CD4-positive, CD25-positive, alpha-beta regulatory T cell (primary cell): Measurements from ENCODE around the gene CALD1. TPM values are rescaled to one million over a fixed set of nuclear protein-coding genes. Genes with fewer than 3 reads are reported as not detected.

Experiments
- ATAC-seq, 2 donors: fragments of 150-1000 bp; cut with Tn5 transposase; one replicate each; pipeline ENCODE4 v1.10.0; 2021; ENCODE audit warnings: low read depth in 2 of 2, moderate number of reproducible peaks in 2 of 2, moderate library complexity in 1 of 2
- DNase-seq, 3 donors: peaks; one replicate each; pipeline versions ENCODE4 v3.0.0 to v3.0.0-alpha.2; 2012 to 2022; ENCODE audit warnings: mixed read lengths in 1 of 3
- H3K27ac ChIP-seq: one replicate; pipeline ENCODE4 v1.7.0; 2013; ENCODE audit warnings: mild to moderate bottlenecking, low read length; ENCODE audit not compliant: insufficient read depth, poor library complexity, severe bottlenecking
- H3K27me3 ChIP-seq: one replicate; pipeline ENCODE4 v1.7.0; 2013; ENCODE audit warnings: low read length; ENCODE audit not compliant: control insufficient read depth, insufficient read depth
- H3K36me3 ChIP-seq: one replicate; pipeline ENCODE4 v1.7.0; 2013; ENCODE audit warnings: mild to moderate bottlenecking, low read length, moderate library complexity; ENCODE audit not compliant: control insufficient read depth, insufficient read depth
- H3K4me1 ChIP-seq: 2 replicates; pipeline ENCODE4 v1.7.0; 2013; ENCODE audit warnings: mild to moderate bottlenecking, low read length; ENCODE audit not compliant: insufficient read depth, control insufficient read depth, poor library complexity, severe bottlenecking
- H3K4me3 ChIP-seq: one replicate; pipeline ENCODE4 v1.7.0; 2013; ENCODE audit warnings: low read depth, mild to moderate bottlenecking, low read length, moderate library complexity
- H3K9me3 ChIP-seq, 2 experiments: 1 replicate in 1 of 2; 2 replicates in 1 of 2; pipeline ENCODE4 v1.7.0; 2013; ENCODE audit warnings: low read length in 2 of 2, mild to moderate bottlenecking in 1 of 2, moderate library complexity in 1 of 2; ENCODE audit not compliant: control insufficient read depth in 2 of 2
- H3K27ac Mint-ChIP-seq, 3 donors: one replicate each; pipeline ENCODE4 v1.8.0; 2020 to 2022; ENCODE audit warnings: mild to moderate bottlenecking in 3 of 3, mixed read lengths in 3 of 3, moderate library complexity in 2 of 3
- H3K27me3 Mint-ChIP-seq: one replicate; pipeline ENCODE4 v1.8.0; 2022; ENCODE audit warnings: mild to moderate bottlenecking, mixed read lengths
- H3K36me3 Mint-ChIP-seq: one replicate; pipeline ENCODE4 v1.8.0; 2020; ENCODE audit warnings: mixed read lengths
- H3K4me1 Mint-ChIP-seq, 4 donors: one replicate each; pipeline ENCODE4 v1.8.0; 2020 to 2022; ENCODE audit warnings: mixed read lengths in 4 of 4, mild to moderate bottlenecking in 1 of 4
- H3K4me3 Mint-ChIP-seq, 4 donors: one replicate each; pipeline ENCODE4 v1.8.0; 2020 to 2022; ENCODE audit warnings: mild to moderate bottlenecking in 4 of 4, mixed read lengths in 4 of 4, moderate library complexity in 3 of 4
- H3K9me3 Mint-ChIP-seq, 7 donors: one replicate each; pipeline ENCODE4 v1.8.0; 2020 to 2022; ENCODE audit warnings: mixed read lengths in 7 of 7, mild to moderate bottlenecking in 3 of 7, moderate library complexity in 2 of 7
- polyA plus RNA-seq, 4 donors: library from polyadenylated mRNA; unstranded; fragments of 300-500 nt; fragmentation: Illumina TruSeq; gene quantifications; one replicate each; pipeline ENCODE4 v1.2.3, GENCODE V29; 2021
- total RNA-seq: library from RNA; stranded (reverse); gene quantifications from one replicate; pipeline ENCODE4 v1.2.3, GENCODE V29; 2022

Gene CALD1
- total and polyA plus RNA-seq, 5 donors from 2014 or later: 0.10 to 3.9 (median 0.17) TPM; not detected in 2

DNA sequence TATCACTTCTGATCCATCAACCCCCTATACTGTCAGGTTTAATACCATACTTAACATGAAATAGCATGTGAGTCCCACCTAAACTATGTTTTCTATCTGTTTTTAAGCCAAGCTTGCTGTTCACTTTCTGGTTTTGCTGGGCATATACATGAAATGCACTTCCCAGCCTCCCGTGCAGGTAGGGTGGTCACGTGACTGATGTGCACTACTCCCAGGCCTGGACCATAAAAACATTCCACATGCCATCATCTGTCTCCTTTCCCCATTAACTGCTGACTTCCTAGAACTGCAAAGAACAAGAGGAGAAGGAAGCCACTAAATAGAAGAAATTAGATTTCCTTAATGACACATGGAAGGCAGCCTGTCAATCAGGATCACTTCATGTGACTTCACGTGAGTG lies 40.1 kb upstream of the CALD1 start:
- no peak for DNase-seq
- no peaks in the 10 kb centered on the region for H3K36me3 Mint-ChIP-seq
- H3K4me1 ChIP-seq: no peaks in the 10 kb centered on the region
- no peak for ATAC-seq
- H3K9me3 Mint-ChIP-seq: peaks cover 0 to 1% (median 0%) of the 10 kb centered on the region in 7 donors
- peaks cover 7% of the 10 kb centered on the region for H3K27me3 Mint-ChIP-seq
- no peak overlapping the region for H3K27ac ChIP-seq
- H3K4me1 Mint-ChIP-seq: no peaks in the 10 kb centered on the region
- H3K4me3 ChIP-seq: no peak overlapping the region
- H3K9me3 ChIP-seq: no peaks in the 10 kb centered on the region
- no peak overlapping the region for H3K27ac Mint-ChIP-seq
- H3K4me3 Mint-ChIP-seq: no peak overlapping the region
- H3K27me3 ChIP-seq: peaks cover 3% of the 10 kb centered on the region
- H3K36me3 ChIP-seq: no peaks in the 10 kb centered on the region

DNA sequence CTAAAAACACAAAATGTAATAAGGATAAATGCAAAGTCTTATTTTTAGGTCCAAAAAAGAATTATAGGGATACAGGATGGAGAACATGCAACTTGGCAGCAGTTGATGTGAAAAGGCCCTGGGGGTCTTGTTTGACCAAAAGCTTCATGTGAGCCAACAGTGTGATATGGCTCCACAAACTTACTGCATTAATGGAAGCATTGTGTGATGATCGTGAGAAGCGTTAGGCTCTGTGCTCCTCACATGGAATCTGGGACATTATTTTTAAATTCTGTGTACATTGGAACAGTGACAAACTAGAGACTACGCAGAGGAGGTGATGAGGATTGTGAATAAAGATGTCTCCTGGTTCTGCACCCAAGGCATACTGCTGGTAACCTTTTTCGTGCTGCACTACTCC lies 39.1 kb upstream of the CALD1 start:
- H3K27ac Mint-ChIP-seq: no peak overlapping the region

DNA sequence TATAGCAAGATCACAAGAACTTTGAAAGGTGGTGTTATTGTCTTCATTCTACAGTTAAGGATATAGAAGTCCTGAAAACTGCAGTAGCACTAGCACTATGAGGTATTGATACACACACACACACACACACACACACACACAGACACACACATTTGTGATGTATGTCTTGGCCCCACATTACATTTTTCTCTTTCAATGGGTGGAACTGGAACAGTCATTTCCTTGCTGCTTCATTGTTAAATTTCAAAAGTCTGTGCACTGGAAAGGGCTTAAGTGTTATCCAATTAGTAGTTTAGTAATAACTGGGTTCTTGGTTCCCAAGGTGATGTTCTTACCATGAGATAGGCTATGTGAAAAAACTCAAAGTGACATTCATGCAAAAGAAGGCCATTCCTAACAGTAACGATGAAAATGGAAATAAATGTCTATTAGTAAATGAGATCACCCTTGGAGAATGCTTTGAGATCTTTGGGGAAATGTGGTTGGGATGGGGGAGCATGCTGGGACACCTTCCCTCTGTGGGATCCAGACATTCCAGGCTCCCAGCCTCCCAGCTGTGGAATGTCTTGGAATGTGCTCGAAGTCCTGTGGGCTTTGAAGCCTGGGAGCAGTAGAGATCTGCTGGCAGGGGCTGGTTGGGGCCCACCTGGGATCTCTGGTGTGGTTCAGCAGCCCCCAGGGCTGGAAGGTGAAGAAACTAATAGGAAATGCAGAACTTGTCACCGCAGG lies 37.4 kb upstream of the CALD1 start:
- H3K27ac Mint-ChIP-seq: no peak overlapping the region
- Histone ChIP-seq H3K27ac (no peak overlapping the region), H3K9me3 (no peaks in the 10 kb centered on the region), H3K4me1 (no peaks in the 10 kb centered on the region), H3K36me3 (no peaks in the 10 kb centered on the region), H3K27me3 (peaks cover 3% of the 10 kb centered on the region), H3K4me3 (no peak overlapping the region)
- no peak for ATAC-seq
- DNase-seq: no peak
- no peak overlapping the region for H3K4me3 Mint-ChIP-seq
- H3K36me3 Mint-ChIP-seq: no peaks in the 10 kb centered on the region
- peaks cover 0 to 1% (median 0%) of the 10 kb centered on the region in 7 donors for H3K9me3 Mint-ChIP-seq
- H3K4me1 Mint-ChIP-seq: no peaks in the 10 kb centered on the region
- peaks cover 11% of the 10 kb centered on the region for H3K27me3 Mint-ChIP-seq

More for the DNA sequence above, 39.1 kb upstream of the CALD1 start:
- peaks cover 3% of the 10 kb centered on the region for H3K27me3 ChIP-seq
- Mint-ChIP-seq H3K4me3 (no peak overlapping the region), H3K36me3 (no peaks in the 10 kb centered on the region), H3K4me1 (no peaks in the 10 kb centered on the region), H3K27me3 (peaks cover 11% of the 10 kb centered on the region), H3K9me3 (peaks cover 0 to 1% (median 0%) of the 10 kb centered on the region in 7 donors)
- H3K36me3 ChIP-seq: no peaks in the 10 kb centered on the region
- no peak for ATAC-seq
- H3K4me1 ChIP-seq: no peaks in the 10 kb centered on the region
- H3K9me3 ChIP-seq: no peaks in the 10 kb centered on the region
- no peak for DNase-seq
- no peak overlapping the region for H3K27ac ChIP-seq
- no peak overlapping the region for H3K4me3 ChIP-seq

DNA sequence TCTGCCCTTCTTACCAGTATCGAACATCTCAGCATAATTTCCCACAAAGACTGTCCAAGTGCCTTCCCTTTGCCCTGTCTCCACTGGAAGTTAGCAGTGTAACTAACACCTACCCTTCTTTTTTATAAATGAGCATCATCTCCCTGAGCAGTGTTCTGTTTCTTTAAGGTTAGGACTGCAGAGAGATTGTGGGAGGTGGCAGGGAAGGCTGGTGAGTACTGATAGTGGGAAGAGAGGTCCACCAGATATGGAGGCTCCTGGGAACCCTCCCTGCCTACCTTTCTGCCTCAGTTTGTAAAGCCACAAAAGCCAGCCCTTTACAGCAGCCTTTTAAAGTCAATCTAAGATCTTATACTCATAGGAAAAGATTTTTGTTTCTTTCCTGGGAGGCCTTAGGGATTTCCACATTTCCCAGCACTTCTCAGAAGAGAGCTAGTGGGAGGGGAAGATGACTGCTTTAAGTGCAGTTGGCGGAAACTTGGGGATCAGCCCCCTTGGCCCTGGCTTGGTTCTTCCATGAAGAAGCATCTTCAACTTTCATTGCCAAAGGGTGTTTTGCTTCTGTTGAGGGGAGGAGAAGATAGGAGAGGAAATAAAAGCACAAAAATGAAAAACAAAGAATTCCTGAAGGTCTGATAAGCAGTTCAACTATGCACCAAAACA lies 36.6 kb upstream of the CALD1 start:
- no peak for ATAC-seq
- no peaks in the 10 kb centered on the region for H3K4me1 Mint-ChIP-seq
- H3K27ac Mint-ChIP-seq: no peak overlapping the region

DNA sequence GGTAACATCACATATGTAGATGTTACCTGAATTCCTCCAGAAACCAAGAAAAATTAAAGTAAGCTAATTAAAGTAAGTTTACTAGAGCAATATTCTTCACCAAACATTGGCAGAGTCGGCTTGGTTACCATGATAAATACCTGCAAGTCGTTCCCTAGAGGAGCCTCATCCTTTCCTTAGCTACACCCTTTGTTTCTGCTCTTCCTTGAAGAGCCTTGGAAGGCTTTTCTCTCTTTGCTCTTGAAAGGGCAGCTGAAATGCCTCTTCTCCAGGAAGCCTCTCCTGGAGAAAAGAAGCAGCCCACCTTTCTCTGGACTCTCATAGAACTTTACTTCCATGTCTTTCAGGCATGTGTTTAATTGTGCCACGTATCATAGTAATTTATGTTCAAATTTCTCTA lies 34.9 kb upstream of the CALD1 start:
- peaks cover 0 to 1% (median 0%) of the 10 kb centered on the region in 7 donors for H3K9me3 Mint-ChIP-seq
- H3K27ac Mint-ChIP-seq: no peak overlapping the region
- Histone ChIP-seq H3K36me3 (no peaks in the 10 kb centered on the region), H3K4me3 (no peak overlapping the region), H3K4me1 (no peaks in the 10 kb centered on the region), H3K9me3 (no peaks in the 10 kb centered on the region), H3K27ac (no peak overlapping the region), H3K27me3 (no peaks in the 10 kb centered on the region)
- H3K36me3 Mint-ChIP-seq: no peaks in the 10 kb centered on the region
- H3K4me3 Mint-ChIP-seq: no peak overlapping the region
- DNase-seq: no peak
- no peaks in the 10 kb centered on the region for H3K4me1 Mint-ChIP-seq
- ATAC-seq: no peak
- peaks cover 11% of the 10 kb centered on the region for H3K27me3 Mint-ChIP-seq

More for the DNA sequence above, 36.6 kb upstream of the CALD1 start:
- H3K4me3 Mint-ChIP-seq: no peak overlapping the region
- DNase-seq: no peak
- Histone ChIP-seq H3K27me3 (peaks cover 3% of the 10 kb centered on the region), H3K4me3 (no peak overlapping the region), H3K27ac (no peak overlapping the region), H3K9me3 (no peaks in the 10 kb centered on the region), H3K4me1 (no peaks in the 10 kb centered on the region), H3K36me3 (no peaks in the 10 kb centered on the region)
- peaks cover 11% of the 10 kb centered on the region for H3K27me3 Mint-ChIP-seq
- peaks cover 0 to 1% (median 0%) of the 10 kb centered on the region in 7 donors for H3K9me3 Mint-ChIP-seq
- H3K36me3 Mint-ChIP-seq: no peaks in the 10 kb centered on the region

DNA sequence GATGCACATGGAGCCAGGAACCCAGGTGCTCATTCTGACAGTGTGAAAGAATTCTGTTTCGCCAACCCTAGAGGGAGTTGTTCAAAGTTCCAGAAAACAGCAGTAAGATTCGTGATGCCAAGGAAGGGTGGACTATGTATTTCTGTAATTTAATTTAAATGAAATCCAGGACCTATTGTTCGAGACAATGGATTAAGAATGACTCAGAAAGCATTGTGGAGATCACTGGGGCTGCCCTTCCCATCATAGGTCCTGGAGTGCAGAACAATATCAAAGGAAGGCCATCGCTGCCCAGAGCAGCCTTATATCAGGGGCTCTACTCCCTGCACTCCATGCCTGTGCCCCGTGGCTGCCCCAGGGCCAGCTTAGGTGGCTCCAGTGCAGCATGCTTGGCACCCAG lies 32.1 kb upstream of the CALD1 start:
- no peaks in the 10 kb centered on the region for H3K36me3 ChIP-seq
- Mint-ChIP-seq H3K4me1 (no peaks in the 10 kb centered on the region), H3K27ac (no peak overlapping the region), H3K27me3 (peaks cover 8% of the 10 kb centered on the region), H3K4me3 (no peak overlapping the region), H3K36me3 (no peaks in the 10 kb centered on the region), H3K9me3 (no peaks in the 10 kb centered on the region)
- no peak overlapping the region for H3K27ac ChIP-seq
- DNase-seq (no peak), ATAC-seq (no peak)
- no peaks in the 10 kb centered on the region for H3K27me3 ChIP-seq
- no peaks in the 10 kb centered on the region for H3K9me3 ChIP-seq
- no peak overlapping the region for H3K4me3 ChIP-seq
- no peaks in the 10 kb centered on the region for H3K4me1 ChIP-seq

DNA sequence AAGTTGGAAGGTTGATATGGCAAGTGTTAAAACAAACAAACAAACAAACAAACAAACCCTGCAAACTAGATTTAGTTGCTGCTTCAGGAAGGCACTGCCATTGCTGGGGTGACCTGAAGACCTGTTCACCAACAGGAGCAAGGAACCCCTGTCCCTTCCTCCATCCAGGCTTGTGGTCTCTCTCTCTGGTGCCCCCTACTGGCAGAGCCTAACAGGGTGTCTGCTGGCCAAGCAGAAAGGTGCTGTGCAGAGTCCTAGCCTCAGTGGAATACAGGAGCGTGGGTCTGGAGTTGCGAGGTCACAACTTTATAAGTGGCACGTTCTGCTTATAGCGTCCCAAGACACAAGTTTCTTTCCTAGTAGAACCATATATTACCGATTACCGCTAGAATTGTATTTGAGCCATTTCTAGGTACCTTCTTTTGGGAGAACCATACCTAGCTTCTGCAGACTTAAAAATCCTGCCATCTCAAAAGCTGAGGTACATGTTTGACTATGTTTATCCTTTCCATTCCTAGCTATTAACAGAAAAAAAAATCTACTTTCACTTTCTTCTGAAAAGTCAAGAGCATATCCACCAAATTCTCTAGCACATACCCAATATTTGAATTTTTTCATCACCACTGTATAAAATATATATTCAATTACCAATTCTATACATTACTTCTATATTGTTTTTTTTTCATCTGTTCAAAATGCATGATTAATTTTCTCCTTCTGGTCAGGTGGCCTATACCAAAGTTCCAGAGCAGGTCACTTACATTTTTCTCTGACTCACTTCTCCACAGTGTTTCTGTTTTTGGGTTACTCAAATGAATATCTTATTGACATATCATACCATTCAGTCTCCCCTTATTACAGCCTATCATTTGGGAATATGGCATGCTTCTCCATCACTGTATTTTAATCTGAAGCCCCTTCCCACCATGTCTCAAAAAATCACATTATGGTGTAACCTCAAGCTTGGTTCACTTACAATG lies 29.1 kb upstream of the CALD1 start:
- Histone ChIP-seq H3K4me3 (no peak overlapping the region), H3K9me3 (no peaks in the 10 kb centered on the region), H3K4me1 (no peaks in the 10 kb centered on the region), H3K27ac (no peak overlapping the region), H3K36me3 (no peaks in the 10 kb centered on the region), H3K27me3 (no peaks in the 10 kb centered on the region)
- Mint-ChIP-seq H3K36me3 (no peaks in the 10 kb centered on the region), H3K9me3 (no peaks in the 10 kb centered on the region), H3K27ac (no peak overlapping the region), H3K27me3 (peaks cover 4% of the 10 kb centered on the region), H3K4me3 (no peak overlapping the region), H3K4me1 (no peaks in the 10 kb centered on the region)
- ATAC-seq (peak; percentile 62 to 70), DNase-seq (peak; percentile 32 to 74 (median 50))
